Upper lobe of right lung (tissue), 1 donor: ENCODE results near the gene MAP4K2. TPM values are rescaled to one million over a fixed set of nuclear protein-coding genes. Genes with fewer than 3 reads are reported as not detected.
A peak's percentile ranks its signal among the peaks of the same experiment; 100 is the strongest.

ENCODE experiments used
- ATAC-seq: fragments of 200-7000 bp; cut with Tn5 transposase; one replicate; pipeline ENCODE4 v1.9.1; 2020; ENCODE audit warnings: mild to moderate bottlenecking, moderate library complexity
- DNase-seq: peaks from one replicate; pipeline ENCODE4 v3.0.0-alpha.2; 2020
- H3K27ac ChIP-seq: fragments of 200-600 bp; one replicate; pipeline ENCODE4 v1.8.0; 2022
- H3K27me3 ChIP-seq: fragments of 200-600 bp; one replicate; pipeline ENCODE4 v1.8.0; 2022; ENCODE audit warnings: mild to moderate bottlenecking
- H3K36me3 ChIP-seq: fragments of 200-600 bp; one replicate; pipeline ENCODE4 v1.8.0; 2022
- H3K4me1 ChIP-seq: fragments of 200-600 bp; one replicate; pipeline ENCODE4 v1.8.0; 2022
- H3K4me3 ChIP-seq: fragments of 200-600 bp; one replicate; pipeline ENCODE4 v1.8.0; 2022; ENCODE audit warnings: mild to moderate bottlenecking
- H3K9me3 ChIP-seq: fragments of 200-600 bp; one replicate; pipeline ENCODE4 v1.8.0; 2022
- intact Hi-C: fragments of 100-400 bp; cut with DNase I; formaldehyde crosslinking; loops from one replicate; pipeline ENCODE4 v1.11.0; 2022
- total RNA-seq: library from RNA; stranded (reverse); fragmentation: NEBNext Ultra II Directional; extraction: Animal tissue kit (Norgen Biotek cat#: 25700); gene quantifications from one replicate; pipeline ENCODE4 v1.2.1, GENCODE V29; 2021
- TF ChIP-seq, protein P1 (sequence below): fragments of 200-600 bp; IDR thresholded peaks from one replicate; pipeline ENCODE4 v1.8.0; 2022; ENCODE audit warnings: antibody characterized with exemption
- donor health status: DM: no; HTN: yes; CAD: no; lungs with severe emphysema.

MAP4K2 gene
- total RNA-seq, 1 donor from 2014 or later: 28.9 TPM

DNA sequence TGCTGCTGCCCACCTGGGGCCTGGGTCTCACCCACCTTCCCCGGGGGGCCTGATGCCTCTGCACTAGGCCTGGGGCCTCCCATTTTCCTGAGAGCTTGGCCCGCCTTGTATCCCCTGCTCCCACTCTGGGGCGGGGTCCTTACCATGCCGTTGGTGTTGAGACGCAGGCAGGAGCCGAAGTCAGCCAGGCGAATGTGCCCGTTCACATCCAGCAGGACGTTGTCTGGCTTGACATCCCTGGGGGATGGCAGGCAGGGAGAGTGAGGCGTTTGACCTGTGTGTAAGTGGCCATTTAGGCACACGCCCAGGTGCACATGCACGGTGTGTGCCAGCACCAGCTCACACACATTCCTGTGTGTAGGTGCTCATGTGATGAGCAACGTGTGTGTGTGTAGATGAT, 36.3 kb upstream of the MAP4K2 start:
- Histone ChIP-seq H3K27me3 (no peaks in the 10 kb centered on the region), H3K27ac (no peak overlapping the region), H3K36me3 (no peaks in the 10 kb centered on the region), H3K4me1 (peaks cover 11% of the 10 kb centered on the region), H3K4me3 (no peak overlapping the region), H3K9me3 (no peaks in the 10 kb centered on the region)
- ATAC-seq: no peak
- intact Hi-C loops: no loop called here
- TF ChIP-seq, protein P1, sequence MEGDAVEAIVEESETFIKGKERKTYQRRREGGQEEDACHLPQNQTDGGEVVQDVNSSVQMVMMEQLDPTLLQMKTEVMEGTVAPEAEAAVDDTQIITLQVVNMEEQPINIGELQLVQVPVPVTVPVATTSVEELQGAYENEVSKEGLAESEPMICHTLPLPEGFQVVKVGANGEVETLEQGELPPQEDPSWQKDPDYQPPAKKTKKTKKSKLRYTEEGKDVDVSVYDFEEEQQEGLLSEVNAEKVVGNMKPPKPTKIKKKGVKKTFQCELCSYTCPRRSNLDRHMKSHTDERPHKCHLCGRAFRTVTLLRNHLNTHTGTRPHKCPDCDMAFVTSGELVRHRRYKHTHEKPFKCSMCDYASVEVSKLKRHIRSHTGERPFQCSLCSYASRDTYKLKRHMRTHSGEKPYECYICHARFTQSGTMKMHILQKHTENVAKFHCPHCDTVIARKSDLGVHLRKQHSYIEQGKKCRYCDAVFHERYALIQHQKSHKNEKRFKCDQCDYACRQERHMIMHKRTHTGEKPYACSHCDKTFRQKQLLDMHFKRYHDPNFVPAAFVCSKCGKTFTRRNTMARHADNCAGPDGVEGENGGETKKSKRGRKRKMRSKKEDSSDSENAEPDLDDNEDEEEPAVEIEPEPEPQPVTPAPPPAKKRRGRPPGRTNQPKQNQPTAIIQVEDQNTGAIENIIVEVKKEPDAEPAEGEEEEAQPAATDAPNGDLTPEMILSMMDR: no peak
- no peak for DNase-seq

DNA sequence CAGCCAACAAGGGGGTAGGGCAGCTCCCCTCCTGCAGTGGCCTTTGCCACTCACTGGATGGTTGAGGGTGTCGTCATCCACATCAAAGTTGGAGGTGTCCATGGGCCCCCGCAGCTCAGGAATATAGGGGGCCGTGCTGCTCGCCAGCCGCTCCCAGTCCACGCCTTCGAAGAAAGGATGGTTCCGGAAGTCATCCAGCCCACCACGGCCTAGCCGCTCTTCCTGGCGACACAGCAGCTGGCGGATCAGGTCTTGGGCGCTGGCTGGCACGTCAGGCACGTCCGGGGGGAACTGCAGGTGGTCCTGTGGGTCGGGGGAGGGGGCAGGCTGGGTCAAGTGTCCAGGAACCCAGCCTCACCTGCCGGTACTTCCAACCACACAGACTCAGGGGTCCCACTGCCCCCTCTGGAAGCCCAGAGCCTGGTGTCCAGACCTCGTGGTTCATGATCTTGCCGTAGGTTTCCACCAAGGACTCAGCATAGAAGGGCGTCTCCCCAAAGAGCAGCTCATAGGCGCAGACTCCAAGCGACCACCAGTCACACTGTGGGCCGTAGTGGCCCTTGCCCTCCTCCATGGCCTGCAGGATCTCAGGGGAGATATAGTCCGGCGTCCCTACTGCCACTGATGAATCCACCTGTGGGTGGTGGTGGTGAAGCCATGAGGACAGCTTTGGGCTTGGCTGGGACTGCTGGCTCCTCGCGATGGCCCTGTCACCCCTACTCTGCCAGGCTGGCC, 35.8 kb upstream of the MAP4K2 start:
- ATAC-seq (no peak), DNase-seq (no peak)
- intact Hi-C loops: no loop called here
- TF ChIP-seq, protein P1: no peak
- peaks cover 11% of the 10 kb centered on the region for H3K4me1 ChIP-seq
- H3K27ac ChIP-seq: no peak overlapping the region
- H3K27me3 ChIP-seq: no peaks in the 10 kb centered on the region
- no peaks in the 10 kb centered on the region for H3K9me3 ChIP-seq
- H3K36me3 ChIP-seq: no peaks in the 10 kb centered on the region
- H3K4me3 ChIP-seq: no peak overlapping the region

DNA sequence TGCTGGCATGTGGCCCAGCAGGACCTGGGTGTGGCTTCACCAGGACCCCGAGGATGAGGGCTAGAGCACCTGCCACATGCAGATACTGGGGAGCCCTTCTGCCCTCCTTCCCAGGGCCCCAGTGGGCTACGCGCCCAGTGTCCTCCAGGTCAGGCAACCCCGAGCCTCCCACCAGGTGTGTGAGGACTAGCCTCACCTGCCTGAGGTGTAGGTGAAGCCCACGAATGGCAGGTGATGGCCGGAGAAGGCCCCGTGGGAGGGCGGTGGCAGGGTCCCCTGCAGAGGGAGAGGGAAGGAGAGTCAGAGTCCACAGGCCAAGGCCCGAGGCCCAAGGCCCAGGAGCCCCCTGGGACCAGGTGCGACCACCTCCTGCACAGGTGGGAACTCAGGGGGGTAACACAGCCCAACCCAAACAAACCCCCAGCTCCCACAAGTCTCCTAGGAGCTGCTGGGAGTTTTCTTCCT, 34.9 kb upstream of the MAP4K2 start:
- Histone ChIP-seq H3K27me3 (no peaks in the 10 kb centered on the region), H3K27ac (no peak overlapping the region), H3K4me3 (no peak overlapping the region), H3K36me3 (peaks cover 3% of the 10 kb centered on the region), H3K4me1 (peaks cover 5% of the 10 kb centered on the region), H3K9me3 (no peaks in the 10 kb centered on the region)
- ATAC-seq: no peak
- DNase-seq: peak; percentile 59
- TF ChIP-seq, protein P1: no peak
- intact Hi-C loops: no loop called here

DNA sequence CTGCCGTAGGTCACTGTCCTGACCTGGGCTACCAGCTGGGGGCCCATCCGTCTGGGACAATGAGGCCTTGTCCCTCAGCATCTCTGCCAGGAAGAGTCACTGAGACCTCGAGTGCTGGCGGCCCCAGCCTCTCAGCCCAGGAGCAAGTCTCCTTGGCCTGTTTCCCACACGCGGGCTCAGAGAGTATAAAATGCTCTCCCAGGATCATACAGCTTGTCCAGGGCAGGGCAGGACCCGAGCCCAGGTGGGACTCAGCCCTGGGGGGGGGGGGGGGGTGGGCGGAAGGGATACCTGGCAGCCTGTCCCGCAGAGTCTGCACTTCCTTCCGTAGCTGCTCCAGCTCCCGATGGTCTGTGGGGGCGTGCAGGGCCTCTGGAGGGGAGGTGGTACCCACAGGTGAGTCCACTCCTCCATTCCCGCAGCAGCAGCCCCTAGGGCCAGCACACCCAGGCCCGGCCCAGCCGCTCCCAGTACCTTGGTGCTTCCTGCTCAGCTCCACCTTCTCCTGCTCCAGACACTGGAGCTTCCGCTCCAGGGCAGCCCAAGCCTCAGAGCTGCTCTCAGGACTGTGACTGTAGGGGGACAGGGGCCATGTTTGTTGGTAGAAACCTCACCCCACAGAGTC, 33.5 kb upstream of the MAP4K2 start:
- H3K4me1 ChIP-seq: no peaks in the 10 kb centered on the region
- no peak for ATAC-seq
- H3K27ac ChIP-seq: no peak overlapping the region
- peaks cover 4% of the 10 kb centered on the region for H3K36me3 ChIP-seq
- DNase-seq: peak; percentile 60
- intact Hi-C loops: no loop called here
- no peaks in the 10 kb centered on the region for H3K27me3 ChIP-seq
- TF ChIP-seq, protein P1: no peak
- H3K9me3 ChIP-seq: no peaks in the 10 kb centered on the region
- H3K4me3 ChIP-seq: no peak overlapping the region

DNA sequence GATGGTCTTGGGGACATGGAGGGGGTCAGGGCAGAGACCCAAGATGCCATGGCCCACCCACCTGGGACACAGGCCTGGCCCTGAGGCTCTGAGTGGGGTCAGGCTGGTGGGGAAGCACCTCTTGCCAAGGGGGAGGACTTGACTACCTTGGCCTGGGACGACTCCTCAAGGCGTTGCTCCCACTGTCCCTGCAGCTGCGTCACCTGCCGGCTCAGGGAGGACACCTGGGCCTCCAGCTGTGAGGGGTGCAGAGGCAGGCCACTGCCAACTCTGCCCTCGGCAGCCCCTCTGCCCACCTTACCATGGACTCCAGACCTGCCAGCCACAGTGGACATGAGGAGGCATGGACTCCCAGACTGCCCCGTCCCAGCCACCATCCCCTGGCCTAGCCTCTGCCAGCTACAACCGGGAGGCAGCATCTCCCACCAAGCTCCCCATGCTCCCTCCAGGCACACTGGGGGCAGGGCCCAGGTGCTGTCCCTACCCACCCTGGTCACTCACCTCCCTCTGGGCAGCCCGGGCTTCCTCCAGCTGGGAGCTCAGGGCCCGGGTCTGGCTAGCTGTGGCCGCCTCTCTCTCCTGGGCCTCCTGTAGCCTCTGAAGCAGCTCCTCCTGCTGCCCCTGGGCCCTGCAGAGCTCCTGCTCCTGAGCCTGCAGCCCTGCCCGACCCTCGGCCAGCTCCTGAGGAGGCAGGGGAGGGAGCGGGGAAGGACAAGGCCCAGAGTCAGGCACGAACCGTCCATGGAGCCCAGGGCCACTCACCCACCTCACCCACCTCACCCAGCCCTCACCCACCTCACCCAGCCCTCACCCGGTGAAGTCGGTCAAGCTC, 32.8 kb upstream of the MAP4K2 start:
- H3K4me1 ChIP-seq: no peaks in the 10 kb centered on the region
- no peaks in the 10 kb centered on the region for H3K27me3 ChIP-seq
- H3K36me3 ChIP-seq: peaks cover 4% of the 10 kb centered on the region
- ATAC-seq (peak; percentile 3), DNase-seq (peak; percentile 47)
- H3K4me3 ChIP-seq: no peak overlapping the region
- no peaks in the 10 kb centered on the region for H3K9me3 ChIP-seq
- H3K27ac ChIP-seq: peak overlapping the region; percentile 30
- TF ChIP-seq, protein P1: no peak
- intact Hi-C loops: no loop called here
